ENCODE results near the gene CTDSPL.
A peak's percentile ranks its signal among the peaks of the same experiment; 100 is the strongest.

Gene CTDSPL

DNA sequence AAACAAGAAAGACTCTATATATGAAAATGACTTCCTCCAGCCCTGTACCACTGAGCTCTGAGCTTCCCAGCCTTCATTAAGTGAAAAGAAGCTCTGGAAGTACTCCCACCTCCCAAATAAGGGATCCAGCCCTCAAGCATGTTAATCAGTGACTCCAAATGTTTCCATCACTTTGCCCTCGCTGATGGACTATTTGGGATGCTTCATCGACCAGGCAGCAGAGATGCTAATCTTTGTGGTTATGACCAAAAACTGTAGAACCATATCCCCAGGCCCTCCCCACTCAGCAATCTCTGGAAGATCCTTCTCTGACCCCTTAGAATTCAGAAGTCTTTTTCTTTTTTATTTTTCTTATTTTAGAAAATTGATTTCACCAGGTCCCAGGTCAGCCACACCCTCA lies 2.3 kb upstream of the CTDSPL start:
- TF ChIP-seq CTCF (IDR thresholded peaks at IDR 0.05; ENCODE audit: extremely low read depth, insufficient read depth, missing control alignments): no peak
- in situ Hi-C loops (cut with MboI; ENCODE audit: low pct_unique_long_range_greater_than_20kb, low sequenced_read_pairs, unreplicated experiment): loop anchor here (10.0 kb wide), 1 partner anchor 105 kb away; no protein-coding TSS in a partner anchor
- no peak for DNase-seq (ENCODE audit: low spot score)

DNA sequence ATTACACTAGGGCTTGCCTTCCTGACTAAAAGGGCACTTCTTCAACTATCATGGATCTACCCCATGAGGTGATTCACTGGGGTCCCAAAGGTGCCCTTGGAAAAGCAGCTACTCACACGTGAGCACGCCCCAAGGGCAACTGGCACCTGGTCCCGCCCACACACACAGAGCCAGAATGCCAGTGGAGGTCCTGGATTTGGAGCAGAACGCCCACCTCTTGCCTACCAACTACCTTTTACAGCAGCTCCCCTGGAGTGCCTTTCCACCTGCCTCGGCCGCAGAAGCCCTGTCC lies 1.8 kb upstream of the CTDSPL start:
- DNase-seq (ENCODE audit: low spot score): no peak
- TF ChIP-seq CTCF (IDR thresholded peaks at IDR 0.05; ENCODE audit: extremely low read depth, insufficient read depth, missing control alignments): no peak
- in situ Hi-C loops (cut with MboI; ENCODE audit: low pct_unique_long_range_greater_than_20kb, low sequenced_read_pairs, unreplicated experiment): loop anchor here (10.0 kb wide), 1 partner anchor 105 kb away; no protein-coding TSS in a partner anchor

- DNase-seq (ENCODE audit: low spot score): peak; percentile 28
- TF ChIP-seq CTCF (IDR thresholded peaks at IDR 0.05; ENCODE audit: extremely low read depth, insufficient read depth, missing control alignments): no peak
- in situ Hi-C loops (cut with MboI; ENCODE audit: low pct_unique_long_range_greater_than_20kb, low sequenced_read_pairs, unreplicated experiment): no loop called here
Observed at GRCh38 chr3:37862219-37862902, 681 bp downstream of the CTDSPL start.

- DNase-seq (ENCODE audit: low spot score): no peak
- in situ Hi-C loops (cut with MboI; ENCODE audit: low pct_unique_long_range_greater_than_20kb, low sequenced_read_pairs, unreplicated experiment): no loop called here
- TF ChIP-seq CTCF (IDR thresholded peaks at IDR 0.05; ENCODE audit: extremely low read depth, insufficient read depth, missing control alignments): no peak
Observed at GRCh38 chr3:37862903-37863815, 1.5 kb downstream of the CTDSPL start.

DNA sequence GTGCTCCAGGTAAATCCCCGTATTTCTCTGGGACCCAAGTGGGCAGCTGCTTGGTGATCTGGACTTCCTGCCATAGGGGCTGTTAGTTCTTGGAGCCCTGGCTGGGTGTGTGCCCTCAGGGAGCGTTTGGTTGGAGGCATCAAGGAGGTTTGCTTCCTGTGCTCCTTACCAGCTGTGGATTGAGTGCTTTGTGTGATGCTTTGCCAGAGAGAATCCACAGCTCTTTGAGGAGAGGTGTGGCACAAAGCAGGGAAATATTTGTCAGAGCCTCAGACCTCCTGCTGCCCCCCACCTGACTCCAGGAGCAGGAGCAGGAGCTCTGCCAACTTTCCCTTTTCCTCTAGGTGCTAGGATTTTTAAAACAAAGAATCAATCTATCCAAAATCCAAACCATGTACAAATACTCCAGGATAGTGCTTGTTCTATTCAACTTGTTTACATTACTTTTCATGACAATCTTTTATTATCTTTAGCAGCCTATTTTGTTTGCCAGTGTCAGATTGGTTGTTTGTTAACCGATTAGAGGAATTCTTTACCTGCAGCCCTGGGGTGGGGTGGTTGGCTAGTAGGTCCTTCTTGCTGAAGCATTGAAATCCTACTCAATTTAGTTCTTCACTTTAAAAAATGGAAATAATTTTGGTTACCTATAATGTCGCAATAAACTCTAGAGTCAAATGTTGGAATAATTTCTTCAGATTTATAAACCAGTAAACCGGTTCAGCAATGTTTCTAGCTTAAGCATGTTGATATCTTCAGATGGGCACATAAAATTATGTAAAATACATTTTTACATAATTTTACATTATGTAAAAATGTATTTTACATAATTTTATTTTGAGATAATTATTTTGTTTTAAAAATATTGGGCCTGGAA lies 2.5 kb downstream of the CTDSPL start:
- no peak for DNase-seq (ENCODE audit: low spot score)
- no peak for TF ChIP-seq CTCF (IDR thresholded peaks at IDR 0.05; ENCODE audit: extremely low read depth, insufficient read depth, missing control alignments)
- in situ Hi-C loops (cut with MboI; ENCODE audit: low pct_unique_long_range_greater_than_20kb, low sequenced_read_pairs, unreplicated experiment): no loop called here

- DNase-seq (ENCODE audit: low spot score): peak; percentile 39
- peak; percentile 21 for TF ChIP-seq CTCF (IDR thresholded peaks at IDR 0.05; ENCODE audit: extremely low read depth, insufficient read depth, missing control alignments)
- in situ Hi-C loops (cut with MboI; ENCODE audit: low pct_unique_long_range_greater_than_20kb, low sequenced_read_pairs, unreplicated experiment): no loop called here
Observed at GRCh38 chr3:37864904-37865303, 3.2 kb downstream of the CTDSPL start.

Measured in GM13977 (cell line).